ENCODE results near the gene TMEM50B.
"Not testable (repeated sequence)": the region's sequence is repeated elsewhere in the genome, so short reads cannot be mapped to it uniquely, and the experiment has no call there.

GRCh38 chr21:33446620-33447019 is 33.2 kb downstream of the TMEM50B start:
- TF ChIP-seq ZNF70 (CRISPR knock-in tag; IDR thresholded peaks at IDR 0.05); ZNF8 (CRISPR knock-in tag; IDR thresholded peaks at IDR 0.05); BACH2 (CRISPR knock-in tag; IDR thresholded peaks at IDR 0.05; ENCODE audit: borderline replicate concordance); PATZ1 (CRISPR knock-in tag; IDR thresholded peaks at IDR 0.05; ENCODE audit: borderline replicate concordance): not testable (repeated sequence)
